ENCODE results near the gene CADM2.

Gene CADM2

DNA sequence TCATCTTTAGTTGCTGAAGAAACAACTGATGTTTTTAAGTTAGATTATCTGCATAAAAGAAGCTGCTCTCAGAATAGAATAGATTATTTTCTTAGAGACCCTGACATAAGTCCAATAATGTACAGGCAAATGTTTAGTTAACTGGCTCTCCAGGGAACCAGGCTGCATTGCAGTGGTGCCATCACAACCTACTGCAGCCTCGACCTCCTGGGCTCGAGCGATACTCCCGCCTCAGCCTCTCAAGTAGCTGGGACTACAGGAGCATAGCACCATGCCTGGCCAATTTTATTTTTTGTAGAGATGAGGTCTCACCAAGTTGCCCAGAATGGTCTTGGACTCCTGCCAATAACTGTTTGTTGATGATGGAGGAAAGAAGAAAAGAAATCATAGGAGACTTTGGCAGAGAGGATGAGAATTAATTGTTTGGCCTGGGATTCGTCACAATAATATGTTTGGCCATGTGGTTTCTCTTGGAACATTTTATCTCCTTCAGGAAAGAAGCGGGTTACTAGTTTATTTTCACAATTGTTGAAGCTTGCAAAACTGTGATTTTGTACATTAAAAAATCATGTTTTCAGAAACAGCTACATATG lies 429.2 kb downstream of the CADM2 start:
- DNase-seq (ENCODE audit: low spot score): no peak
- Mint-ChIP-seq H3K27me3 (ENCODE audit: low read depth) (no peaks in the 10 kb centered on the region), H3K27ac (no peak overlapping the region), H3K36me3 (ENCODE audit: low read depth) (no peaks in the 10 kb centered on the region), H3K9me3 (peaks cover 17% of the 10 kb centered on the region), H3K4me1 (ENCODE audit: low read depth) (no peaks in the 10 kb centered on the region), H3K4me3 (no peak overlapping the region)

DNA sequence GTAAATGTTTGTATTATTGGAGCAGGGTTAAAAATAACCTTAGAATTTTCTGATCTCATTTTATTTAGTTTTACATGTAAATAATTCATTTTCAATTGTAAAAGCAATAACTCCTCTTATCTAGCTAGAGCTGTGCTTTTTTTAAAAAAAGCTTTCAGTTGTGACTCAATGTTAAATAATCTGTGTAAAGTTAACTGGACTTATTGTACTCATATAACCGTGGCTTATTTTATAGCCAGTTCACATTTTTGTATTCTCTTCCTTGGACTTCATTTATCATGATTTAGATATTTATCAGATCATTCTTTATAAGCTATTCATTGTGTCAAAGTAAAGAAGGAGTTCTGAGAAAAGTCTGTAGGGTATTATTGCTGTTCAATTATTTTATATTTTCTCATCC lies 435.6 kb downstream of the CADM2 start:
- no peak for DNase-seq (ENCODE audit: low spot score)
- Mint-ChIP-seq H3K9me3 (peaks cover 20% of the 10 kb centered on the region), H3K36me3 (ENCODE audit: low read depth) (no peaks in the 10 kb centered on the region), H3K4me1 (ENCODE audit: low read depth) (no peaks in the 10 kb centered on the region), H3K27me3 (ENCODE audit: low read depth) (no peaks in the 10 kb centered on the region), H3K27ac (no peak overlapping the region), H3K4me3 (no peak overlapping the region)

DNA sequence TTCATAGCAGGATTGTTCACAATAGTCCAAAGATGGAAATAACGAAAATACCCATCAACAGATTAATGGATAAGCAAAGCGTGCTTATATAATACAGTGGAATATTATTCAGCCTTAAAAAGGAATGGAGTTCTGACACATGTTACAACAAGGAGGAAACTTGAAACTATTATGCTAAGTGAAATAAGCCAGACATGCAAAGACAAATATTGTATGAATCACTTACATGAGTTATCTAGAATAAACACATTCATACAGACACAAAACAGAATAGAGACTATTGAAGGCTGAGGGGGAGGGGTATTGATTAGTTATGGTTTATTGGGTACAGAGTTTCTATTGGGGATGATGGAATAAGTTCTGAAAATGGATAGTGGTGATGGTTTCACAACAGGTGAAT lies 438.6 kb downstream of the CADM2 start:
- DNase-seq (ENCODE audit: low spot score): no peak
- no peak overlapping the region for H3K4me3 Mint-ChIP-seq
- H3K27ac Mint-ChIP-seq: no peak overlapping the region
- H3K27me3 Mint-ChIP-seq (ENCODE audit: low read depth): no peaks in the 10 kb centered on the region
- peaks cover 20% of the 10 kb centered on the region for H3K9me3 Mint-ChIP-seq
- H3K4me1 Mint-ChIP-seq (ENCODE audit: low read depth): no peaks in the 10 kb centered on the region
- no peaks in the 10 kb centered on the region for H3K36me3 Mint-ChIP-seq (ENCODE audit: low read depth)

DNA sequence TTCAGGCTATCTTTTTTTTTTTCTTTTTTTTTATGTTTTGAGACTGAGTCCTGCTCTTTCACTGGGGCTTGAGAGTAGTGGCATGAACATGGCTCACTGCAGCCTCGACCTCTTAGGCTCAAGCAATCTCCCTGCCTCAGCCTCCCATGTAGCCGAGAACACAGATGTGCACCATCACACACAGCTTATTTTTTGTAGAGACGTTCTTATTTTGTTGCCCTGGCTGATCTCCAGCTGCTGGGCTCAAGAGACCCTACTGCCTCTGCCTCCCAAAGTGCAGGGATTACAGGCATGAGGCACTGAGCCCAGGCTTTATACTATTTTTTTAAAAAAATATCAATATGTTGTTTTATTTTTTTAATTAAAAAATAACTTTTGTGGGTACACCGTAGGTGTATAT lies 467.3 kb downstream of the CADM2 start:
- Mint-ChIP-seq H3K27ac (no peak overlapping the region), H3K4me1 (ENCODE audit: low read depth) (no peaks in the 10 kb centered on the region), H3K9me3 (peaks cover 15% of the 10 kb centered on the region), H3K36me3 (ENCODE audit: low read depth) (no peaks in the 10 kb centered on the region), H3K4me3 (no peak overlapping the region), H3K27me3 (ENCODE audit: low read depth) (no peaks in the 10 kb centered on the region)
- DNase-seq (ENCODE audit: low spot score): no peak

DNA sequence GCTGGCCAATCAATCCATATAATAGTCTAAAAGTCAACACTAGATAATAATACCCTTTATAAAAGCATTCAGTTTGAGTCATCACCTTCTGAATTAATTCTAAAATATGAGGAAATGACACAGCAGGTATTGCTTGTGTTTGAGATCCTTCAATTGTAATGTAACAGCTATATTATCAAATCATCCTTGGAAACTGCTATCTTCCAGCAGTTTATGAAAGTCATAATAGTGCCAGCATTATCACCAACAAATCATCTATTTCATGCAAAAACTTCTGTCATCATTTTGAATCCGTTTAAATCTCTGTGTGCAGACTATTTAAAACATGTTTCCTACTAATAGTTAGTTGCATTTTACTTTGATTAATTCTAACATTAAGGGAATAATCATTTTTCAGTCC lies 468.7 kb downstream of the CADM2 start:
- Mint-ChIP-seq H3K27ac (no peak overlapping the region), H3K36me3 (ENCODE audit: low read depth) (no peaks in the 10 kb centered on the region), H3K4me3 (no peak overlapping the region), H3K27me3 (ENCODE audit: low read depth) (no peaks in the 10 kb centered on the region), H3K4me1 (ENCODE audit: low read depth) (no peaks in the 10 kb centered on the region), H3K9me3 (peaks cover 8% of the 10 kb centered on the region)
- no peak for DNase-seq (ENCODE audit: low spot score)

DNA sequence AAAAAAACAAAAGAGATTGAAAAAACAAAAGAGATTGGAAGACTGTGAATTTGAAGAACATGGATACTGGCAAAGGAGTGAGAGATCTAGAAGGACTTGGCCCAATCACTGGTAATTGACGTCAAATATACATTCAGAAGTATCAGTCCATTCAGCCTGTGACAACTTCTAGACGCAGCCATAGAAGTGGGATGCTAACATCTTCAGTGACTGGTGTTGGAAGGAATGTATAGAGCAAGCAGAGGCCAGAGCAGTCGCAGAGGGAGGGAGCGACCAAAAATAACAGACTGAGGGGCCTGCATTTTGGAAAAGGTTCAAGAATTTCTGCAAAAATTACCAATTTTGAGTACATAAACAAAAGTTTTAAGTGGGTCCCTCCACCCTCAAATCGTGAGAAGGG lies 473.3 kb downstream of the CADM2 start:
- Mint-ChIP-seq H3K9me3 (peaks cover 18% of the 10 kb centered on the region), H3K4me1 (ENCODE audit: low read depth) (no peaks in the 10 kb centered on the region), H3K36me3 (ENCODE audit: low read depth) (no peaks in the 10 kb centered on the region)

DNA sequence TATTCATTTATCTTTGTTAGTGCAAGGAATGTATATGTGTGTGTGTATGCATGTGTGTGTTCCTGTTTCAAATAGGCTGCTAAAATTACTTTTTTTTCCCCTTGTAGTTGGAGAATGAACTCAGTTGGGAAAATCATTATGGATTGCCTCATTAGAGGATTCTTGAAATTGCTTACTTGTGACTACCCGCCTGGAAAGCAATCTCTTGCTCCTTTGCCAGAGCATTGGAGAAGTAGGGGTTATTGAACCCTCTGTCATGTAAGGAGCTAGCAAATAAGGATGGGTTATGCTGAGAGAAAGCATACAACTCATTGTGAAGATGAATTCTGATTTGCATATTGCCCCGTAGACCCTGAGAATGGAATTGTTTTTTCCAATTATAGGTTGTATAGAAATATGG lies 474.5 kb downstream of the CADM2 start:
- no peaks in the 10 kb centered on the region for H3K4me1 Mint-ChIP-seq (ENCODE audit: low read depth)
- DNase-seq (ENCODE audit: low spot score): no peak
- H3K27me3 Mint-ChIP-seq (ENCODE audit: low read depth): no peaks in the 10 kb centered on the region
- H3K4me3 Mint-ChIP-seq: no peak overlapping the region
- peaks cover 19% of the 10 kb centered on the region for H3K9me3 Mint-ChIP-seq
- no peaks in the 10 kb centered on the region for H3K36me3 Mint-ChIP-seq (ENCODE audit: low read depth)
- no peak overlapping the region for H3K27ac Mint-ChIP-seq

More for the DNA sequence above, 473.3 kb downstream of the CADM2 start:
- no peak overlapping the region for H3K4me3 Mint-ChIP-seq
- no peaks in the 10 kb centered on the region for H3K27me3 Mint-ChIP-seq (ENCODE audit: low read depth)
- H3K27ac Mint-ChIP-seq: no peak overlapping the region
- DNase-seq (ENCODE audit: low spot score): no peak

DNA sequence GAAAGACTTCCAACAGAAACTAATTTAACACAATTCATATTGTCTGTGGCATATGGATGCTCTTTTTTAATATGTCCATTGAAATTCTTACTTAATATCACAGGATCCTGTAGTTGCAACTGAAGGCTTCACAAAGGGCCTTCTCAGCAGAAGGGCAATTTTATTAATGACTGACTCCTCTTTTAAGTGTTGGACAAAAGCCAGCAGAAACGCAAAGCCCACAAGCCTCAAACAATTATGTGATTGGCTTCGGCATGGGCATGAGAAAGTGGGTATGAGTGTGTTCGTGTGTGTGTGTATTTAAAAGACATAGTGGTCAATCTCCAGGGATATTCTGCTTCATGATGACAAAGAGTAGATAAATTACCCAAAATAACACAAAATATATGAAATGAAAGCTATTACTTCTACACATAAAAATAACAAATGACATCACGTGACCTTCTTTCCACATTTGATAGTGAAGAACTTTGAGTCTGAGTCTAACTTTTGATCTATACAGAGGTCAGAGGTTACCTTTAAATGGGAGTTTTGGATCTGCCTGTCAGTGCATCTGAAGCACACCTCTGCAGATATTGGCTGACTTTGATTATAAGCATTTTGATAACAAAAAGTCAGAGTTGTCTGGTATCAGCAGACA lies 496.9 kb downstream of the CADM2 start:
- Mint-ChIP-seq H3K27ac (no peak overlapping the region), H3K9me3 (peaks cover 4% of the 10 kb centered on the region), H3K4me3 (no peak overlapping the region), H3K4me1 (ENCODE audit: low read depth) (no peaks in the 10 kb centered on the region), H3K27me3 (ENCODE audit: low read depth) (no peaks in the 10 kb centered on the region), H3K36me3 (ENCODE audit: low read depth) (no peaks in the 10 kb centered on the region)
- no peak for DNase-seq (ENCODE audit: low spot score)

DNA sequence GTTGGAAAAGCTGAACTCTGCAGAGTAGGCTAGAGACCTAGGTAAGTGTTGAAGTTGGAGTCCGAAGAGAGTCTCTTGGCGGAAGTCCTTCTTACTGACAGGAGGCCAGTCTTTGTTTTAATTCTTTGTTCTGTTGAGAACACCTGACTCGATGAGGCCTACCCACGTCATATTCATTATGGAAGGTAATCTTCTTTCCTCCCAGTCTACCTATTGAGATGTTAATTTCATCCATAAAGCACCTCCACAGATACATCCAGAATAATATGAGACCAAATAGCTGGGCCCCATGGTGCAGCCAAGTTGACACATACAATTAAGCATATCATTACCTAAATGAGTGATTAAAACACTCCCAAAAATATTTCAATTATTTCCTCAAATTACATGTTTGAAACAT lies 515.5 kb downstream of the CADM2 start:
- Mint-ChIP-seq H3K4me1 (ENCODE audit: low read depth) (no peaks in the 10 kb centered on the region), H3K27me3 (ENCODE audit: low read depth) (no peaks in the 10 kb centered on the region), H3K9me3 (peaks cover 6% of the 10 kb centered on the region), H3K4me3 (no peak overlapping the region), H3K27ac (no peak overlapping the region), H3K36me3 (ENCODE audit: low read depth) (no peaks in the 10 kb centered on the region)
- no peak for DNase-seq (ENCODE audit: low spot score)

DNA sequence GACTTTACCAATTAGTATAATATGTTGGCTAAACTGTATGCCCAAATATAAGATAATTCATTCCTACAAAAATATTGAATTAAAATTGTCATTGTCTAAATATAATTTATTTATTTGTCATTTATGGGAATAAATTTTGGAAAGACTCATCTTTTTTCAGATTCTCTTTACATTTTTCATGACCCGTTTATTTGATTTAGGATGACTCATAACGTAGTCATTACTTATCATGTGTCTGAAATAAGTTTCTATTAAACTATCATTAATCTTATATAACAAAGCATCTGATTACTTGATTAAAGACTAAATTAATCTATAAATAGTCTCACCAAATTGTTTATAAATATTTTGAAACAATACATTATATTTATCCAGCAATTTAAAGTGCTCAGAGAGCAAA lies 516.6 kb downstream of the CADM2 start:
- Mint-ChIP-seq H3K4me1 (ENCODE audit: low read depth) (no peaks in the 10 kb centered on the region), H3K36me3 (ENCODE audit: low read depth) (no peaks in the 10 kb centered on the region), H3K9me3 (peaks cover 3% of the 10 kb centered on the region), H3K27ac (no peak overlapping the region), H3K4me3 (no peak overlapping the region), H3K27me3 (ENCODE audit: low read depth) (no peaks in the 10 kb centered on the region)
- DNase-seq (ENCODE audit: low spot score): no peak

DNA sequence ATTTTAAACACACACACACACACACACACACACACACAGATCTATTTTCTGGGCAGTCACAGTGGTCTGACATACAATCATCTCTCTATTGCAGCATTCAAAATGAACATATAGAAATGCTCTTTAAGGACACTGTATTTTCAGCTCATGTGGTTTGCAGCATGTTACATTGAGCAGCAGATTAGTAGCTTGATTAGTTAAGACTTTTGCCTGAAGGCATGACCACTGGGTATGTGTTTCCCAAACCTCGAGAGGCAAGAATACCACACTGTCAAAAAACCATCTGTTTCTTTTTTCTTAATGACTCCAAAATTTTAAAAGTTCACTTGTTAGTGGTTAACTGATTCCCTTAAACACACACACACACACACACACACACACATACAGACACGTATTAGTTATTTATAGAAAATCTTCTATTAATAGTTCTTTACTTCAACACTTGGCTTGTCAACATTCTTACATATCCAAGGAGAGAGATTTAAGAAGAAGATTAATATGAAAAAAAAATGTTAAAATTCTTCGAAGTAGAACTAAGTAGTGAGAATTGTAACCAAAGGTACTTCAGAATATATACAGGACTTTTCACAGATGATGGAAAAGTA lies 518.2 kb downstream of the CADM2 start:
- no peaks in the 10 kb centered on the region for H3K27me3 Mint-ChIP-seq (ENCODE audit: low read depth)
- no peaks in the 10 kb centered on the region for H3K36me3 Mint-ChIP-seq (ENCODE audit: low read depth)
- H3K4me3 Mint-ChIP-seq: no peak overlapping the region
- no peaks in the 10 kb centered on the region for H3K4me1 Mint-ChIP-seq (ENCODE audit: low read depth)
- H3K27ac Mint-ChIP-seq: no peak overlapping the region
- no peak for DNase-seq (ENCODE audit: low spot score)
- peaks cover 3% of the 10 kb centered on the region for H3K9me3 Mint-ChIP-seq

DNA sequence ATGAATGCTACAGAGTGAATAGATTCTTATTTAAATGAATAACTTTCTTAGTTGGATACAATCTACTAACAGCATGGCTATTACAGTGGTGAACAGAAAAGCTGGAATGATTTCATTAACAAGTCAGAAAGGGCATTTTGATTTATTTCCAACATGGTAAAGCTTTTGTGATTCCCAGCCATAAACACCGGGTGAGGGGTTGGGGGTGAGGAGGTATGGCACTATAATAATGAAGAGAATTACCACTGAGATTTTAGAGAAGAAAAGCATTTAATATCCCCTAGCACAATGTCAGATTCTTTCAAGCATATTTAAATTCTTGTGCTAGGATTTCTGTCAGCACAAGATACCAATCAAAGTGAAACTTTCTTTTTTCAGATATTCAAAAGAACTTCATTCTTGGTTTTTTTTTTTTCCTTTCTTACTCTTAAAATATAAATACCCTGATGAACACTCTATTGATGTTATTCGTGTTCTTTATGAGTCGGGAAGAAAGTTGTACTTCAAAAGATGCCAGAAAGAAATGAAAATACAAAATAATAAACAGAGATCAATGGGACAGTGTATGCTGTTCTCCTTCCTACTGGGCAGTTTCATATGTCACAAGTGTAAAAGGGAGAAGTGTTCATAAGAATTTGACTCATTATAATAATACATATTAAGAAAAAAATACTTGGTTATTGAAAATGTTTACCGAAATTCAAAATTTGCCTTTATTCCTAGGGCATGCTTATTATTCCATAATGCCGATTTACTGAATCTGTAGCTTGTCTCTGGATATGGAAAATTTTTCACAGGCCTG lies 522.8 kb downstream of the CADM2 start:
- H3K27ac Mint-ChIP-seq: no peak overlapping the region
- no peaks in the 10 kb centered on the region for H3K27me3 Mint-ChIP-seq (ENCODE audit: low read depth)
- no peak for DNase-seq (ENCODE audit: low spot score)
- peaks cover 6% of the 10 kb centered on the region for H3K9me3 Mint-ChIP-seq
- no peaks in the 10 kb centered on the region for H3K36me3 Mint-ChIP-seq (ENCODE audit: low read depth)
- no peaks in the 10 kb centered on the region for H3K4me1 Mint-ChIP-seq (ENCODE audit: low read depth)
- no peak overlapping the region for H3K4me3 Mint-ChIP-seq

DNA sequence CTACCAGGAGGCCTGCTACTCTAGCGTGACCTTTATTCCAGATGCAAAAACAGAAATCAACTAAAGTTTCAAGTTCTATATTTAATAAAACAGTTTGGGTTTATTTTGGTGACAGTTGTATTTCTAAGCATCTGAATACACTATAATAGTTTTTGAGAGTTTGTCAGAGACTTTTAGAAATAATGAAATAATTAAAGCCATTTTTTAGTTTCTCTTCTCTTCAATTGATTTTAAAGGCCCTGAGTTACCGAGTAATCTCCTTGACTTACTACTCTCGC lies 523.4 kb downstream of the CADM2 start:
- no peak overlapping the region for H3K4me3 Mint-ChIP-seq

DNA sequence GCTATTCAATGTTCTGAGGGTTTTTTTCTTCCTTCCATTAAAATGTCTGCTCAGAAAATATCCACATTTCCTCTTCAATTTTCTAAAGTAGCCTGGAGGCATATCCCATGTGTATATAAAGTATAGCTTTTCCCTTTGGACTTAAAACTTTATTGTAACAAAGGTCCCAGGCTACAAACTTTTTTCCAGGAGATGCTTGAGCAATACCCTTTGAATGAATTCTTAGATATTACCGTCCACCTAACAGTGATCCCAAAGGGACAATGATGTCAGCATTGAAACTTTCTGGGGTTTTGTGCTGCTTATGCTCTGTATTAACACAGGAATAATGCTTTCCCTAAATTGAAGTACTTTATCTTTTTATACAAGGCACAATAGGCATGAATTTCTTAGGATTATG lies 525.2 kb downstream of the CADM2 start:
- peaks cover 6% of the 10 kb centered on the region for H3K9me3 Mint-ChIP-seq
- no peak overlapping the region for H3K27ac Mint-ChIP-seq
- no peaks in the 10 kb centered on the region for H3K4me1 Mint-ChIP-seq (ENCODE audit: low read depth)
- H3K4me3 Mint-ChIP-seq: no peak overlapping the region
- H3K27me3 Mint-ChIP-seq (ENCODE audit: low read depth): no peaks in the 10 kb centered on the region
- no peaks in the 10 kb centered on the region for H3K36me3 Mint-ChIP-seq (ENCODE audit: low read depth)
- no peak for DNase-seq (ENCODE audit: low spot score)

More for the DNA sequence above, 523.4 kb downstream of the CADM2 start:
- Mint-ChIP-seq H3K9me3 (peaks cover 6% of the 10 kb centered on the region), H3K36me3 (ENCODE audit: low read depth) (no peaks in the 10 kb centered on the region), H3K27ac (no peak overlapping the region), H3K27me3 (ENCODE audit: low read depth) (no peaks in the 10 kb centered on the region), H3K4me1 (ENCODE audit: low read depth) (no peaks in the 10 kb centered on the region)
- no peak for DNase-seq (ENCODE audit: low spot score)

All from T-helper 2 cell treated with Interferon-gamma antibody and Interleukin-4, amounts not matched to agents 5 μg/mL and 100 μg/mL, for 36 hours (primary cell).